Measurements from ENCODE around the gene PKHD1.
A peak's percentile ranks its signal among the peaks of the same experiment; 100 is the strongest.

Gene PKHD1

GRCh38 chr6:52104979-52105378, 17.6 kb upstream of the PKHD1 start:
- DNase-seq = no peak

GRCh38 chr6:52103623-52104022, 16.2 kb upstream of the PKHD1 start:
- no peak for DNase-seq

DNA sequence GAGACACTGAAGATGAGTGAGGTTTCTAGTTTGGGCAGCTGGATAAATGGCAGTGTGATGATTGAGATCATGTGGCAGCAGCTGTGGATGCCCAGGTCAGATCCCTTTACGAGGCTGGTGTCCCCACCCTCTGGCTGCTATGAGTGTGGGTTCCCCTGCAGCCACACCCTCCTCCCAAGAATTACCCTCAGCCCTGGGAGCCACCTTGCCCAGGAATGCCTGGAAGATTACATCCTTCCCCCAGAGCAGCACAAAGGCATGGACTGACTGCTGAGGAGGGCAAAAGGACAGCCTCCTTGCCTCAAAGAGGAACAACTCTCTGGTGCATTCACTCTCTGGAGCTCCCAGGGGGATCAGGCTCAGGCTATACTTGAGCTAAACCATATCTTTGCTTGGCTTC, 15.0 kb upstream of the PKHD1 start:
- no peak for DNase-seq

- no peak for DNase-seq
Observed at GRCh38 chr6:52098721-52099120, 11.3 kb upstream of the PKHD1 start.

DNA sequence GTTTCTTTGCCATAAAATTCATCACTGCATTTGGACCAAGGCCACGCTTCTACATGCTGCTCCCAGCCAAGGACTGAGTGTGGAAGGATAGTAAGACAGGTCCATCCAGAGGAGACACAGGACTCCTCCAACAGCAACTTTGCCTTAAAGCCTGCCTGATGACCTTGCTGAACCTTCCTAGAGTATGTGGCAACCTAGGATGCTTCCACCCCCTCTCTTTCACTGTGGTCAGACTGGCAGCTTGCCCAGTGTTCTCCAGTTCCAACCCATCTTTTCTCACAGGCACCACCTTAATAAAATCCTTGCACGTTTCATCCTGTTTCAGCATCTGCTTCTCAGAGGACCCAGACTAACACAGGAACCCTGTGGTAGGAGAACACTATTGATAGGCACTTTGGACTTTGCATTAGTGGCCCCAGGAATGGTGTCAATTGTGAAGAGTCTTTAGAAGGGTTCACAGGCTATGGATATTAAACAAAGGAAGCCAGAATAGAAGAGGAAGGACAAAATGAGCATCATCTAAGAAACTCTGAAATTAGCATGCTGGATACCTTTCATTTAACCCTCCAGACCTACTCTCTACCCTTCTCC, 2.4 kb upstream of the PKHD1 start:
- no peak for DNase-seq

- no peak for DNase-seq
Observed at GRCh38 chr6:52086741-52087140, 672 bp downstream of the PKHD1 start.

DNA sequence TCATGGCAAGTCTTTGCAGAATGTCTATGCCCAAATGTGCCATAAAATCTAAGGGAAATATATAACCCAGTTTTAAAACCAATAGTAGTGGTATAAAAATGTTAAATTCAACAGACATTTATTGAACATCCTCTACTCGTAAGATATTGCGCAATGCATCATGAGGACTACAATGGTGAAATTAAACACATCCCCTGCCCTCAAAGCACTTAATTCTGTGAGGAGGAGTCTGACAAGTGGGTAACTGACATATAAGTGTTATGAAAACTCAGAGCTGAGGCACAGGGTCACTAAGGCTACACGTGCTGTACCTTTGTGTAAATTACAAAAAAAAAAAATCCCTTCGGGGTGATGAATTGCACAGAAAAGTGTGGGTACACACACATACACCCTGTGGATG, 6.2 kb downstream of the PKHD1 start:
- DNase-seq = no peak

- no peak for DNase-seq
Observed at GRCh38 chr6:52077961-52078625, 9.3 kb downstream of the PKHD1 start.

GRCh38 chr6:52077180-52077884, 10.1 kb downstream of the PKHD1 start:
- DNase-seq = no peak

- DNase-seq = no peak
Observed at GRCh38 chr6:52076791-52077179, 10.6 kb downstream of the PKHD1 start.

DNA sequence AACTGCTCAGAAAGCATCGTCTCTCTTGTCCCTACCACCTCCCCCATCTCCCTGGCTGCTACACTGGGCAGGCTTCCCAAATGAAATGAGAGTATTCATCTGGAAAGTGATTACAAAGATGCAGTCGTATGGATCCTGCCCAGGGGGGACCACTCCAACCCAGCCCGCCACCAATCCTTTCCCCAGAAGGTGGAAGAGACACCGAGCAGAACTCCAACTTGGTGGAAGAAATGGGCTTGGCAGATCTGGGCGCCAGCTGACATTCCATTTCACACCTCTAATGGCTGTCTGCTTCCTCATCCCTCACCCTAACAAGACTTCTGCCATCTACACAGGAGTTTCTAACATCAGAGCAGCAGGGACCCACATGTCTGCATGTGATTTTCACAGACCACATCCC, 12.7 kb downstream of the PKHD1 start:
- no peak for DNase-seq

GRCh38 chr6:52074155-52074554, 13.3 kb downstream of the PKHD1 start:
- no peak for DNase-seq

- no peak for DNase-seq
Observed at GRCh38 chr6:52065621-52066020, 21.8 kb downstream of the PKHD1 start.

- no peak for DNase-seq
Observed at GRCh38 chr6:52063584-52064344, 23.6 kb downstream of the PKHD1 start.

GRCh38 chr6:52061481-52061880, 25.9 kb downstream of the PKHD1 start:
- no peak for DNase-seq

- DNase-seq = no peak
Observed at GRCh38 chr6:52059821-52060220, 27.6 kb downstream of the PKHD1 start.

DNA sequence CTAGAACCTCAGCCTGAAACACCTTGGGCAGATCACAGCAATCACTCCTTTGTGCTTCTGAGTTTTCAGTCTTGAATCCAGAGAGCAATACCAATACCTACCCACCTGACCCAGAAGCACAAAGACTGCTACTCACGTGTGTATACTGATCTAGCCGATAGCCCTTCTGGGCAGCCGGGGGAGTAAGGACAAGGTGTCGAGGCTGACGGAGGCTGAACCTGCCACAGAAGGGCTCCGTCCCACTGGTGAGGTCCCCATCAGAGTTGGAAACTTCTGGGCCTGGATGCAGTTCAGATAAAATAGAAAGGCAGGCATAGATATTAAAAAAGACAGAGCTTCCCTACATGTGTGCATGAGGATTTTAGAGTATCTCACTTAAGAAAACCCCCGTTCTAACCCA, 32.0 kb downstream of the PKHD1 start:
- no peak for DNase-seq

DNA sequence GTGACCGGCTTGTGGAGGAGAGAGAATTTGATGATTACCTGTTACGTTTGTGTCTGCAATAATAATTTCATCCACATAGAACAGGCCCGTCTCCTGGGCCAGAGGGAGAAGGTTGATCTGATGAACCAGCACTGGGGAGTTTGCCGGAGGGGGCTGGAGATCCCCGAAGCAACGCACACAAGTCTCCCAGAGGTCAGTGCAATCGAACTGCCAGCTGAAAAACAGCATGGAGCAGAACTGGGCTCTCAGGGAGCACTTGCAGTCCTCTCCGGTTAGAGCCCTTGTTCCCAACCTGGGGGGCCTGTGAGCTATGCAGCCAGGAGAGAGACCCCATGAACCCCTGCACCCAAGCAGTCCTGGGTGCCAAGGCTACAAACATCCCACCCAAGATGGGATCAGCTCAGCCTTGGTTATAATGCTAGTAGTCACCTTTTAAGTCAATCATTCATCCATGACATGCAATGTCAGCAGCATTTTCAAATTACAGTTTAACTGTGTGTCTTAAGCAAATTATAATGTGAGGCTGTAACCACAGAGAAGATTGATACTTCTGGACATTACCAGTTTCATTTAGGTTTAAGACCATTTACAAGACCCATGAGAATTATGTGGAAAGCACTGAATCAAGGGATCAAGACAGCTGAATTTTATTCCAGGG, 34.2 kb downstream of the PKHD1 start:
- DNase-seq = no peak

- DNase-seq = no peak
Observed at GRCh38 chr6:52050051-52050405, 37.4 kb downstream of the PKHD1 start.

DNA sequence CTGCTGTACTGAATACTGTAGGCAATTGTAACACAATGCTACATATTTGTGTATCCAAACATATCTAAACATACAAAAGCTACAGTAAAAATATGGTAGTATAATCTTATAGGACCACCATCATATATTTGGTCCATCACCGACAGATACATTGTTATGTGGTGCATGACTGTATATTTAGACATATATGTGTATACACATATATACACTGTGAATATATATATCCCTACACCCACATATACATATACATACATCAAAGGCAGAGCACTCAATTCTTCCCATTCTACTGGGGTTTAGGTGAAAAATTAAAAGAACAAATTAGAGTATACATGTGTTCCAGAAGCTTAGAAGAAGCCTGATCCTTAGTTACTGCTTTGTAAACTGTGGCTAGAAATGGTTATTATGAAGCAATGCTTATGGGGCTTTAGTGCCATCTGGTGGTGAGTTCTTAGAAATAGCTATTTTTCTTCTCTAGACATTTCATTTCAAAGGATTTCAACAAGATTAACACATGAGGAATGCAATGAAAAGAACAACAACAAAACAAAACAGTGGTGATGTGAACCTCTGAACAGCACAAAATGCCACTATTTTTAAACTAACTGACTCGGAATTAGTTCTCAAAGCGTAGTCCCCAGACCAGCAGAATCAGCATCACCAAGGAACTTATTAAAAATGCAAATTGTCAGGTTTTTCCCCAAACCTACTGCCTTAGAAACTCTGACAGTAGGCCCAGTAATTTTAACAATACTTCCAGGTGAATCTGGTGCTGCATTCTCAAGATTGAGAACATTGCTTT, 38.0 kb downstream of the PKHD1 start:
- DNase-seq = peak; percentile 18

DNA sequence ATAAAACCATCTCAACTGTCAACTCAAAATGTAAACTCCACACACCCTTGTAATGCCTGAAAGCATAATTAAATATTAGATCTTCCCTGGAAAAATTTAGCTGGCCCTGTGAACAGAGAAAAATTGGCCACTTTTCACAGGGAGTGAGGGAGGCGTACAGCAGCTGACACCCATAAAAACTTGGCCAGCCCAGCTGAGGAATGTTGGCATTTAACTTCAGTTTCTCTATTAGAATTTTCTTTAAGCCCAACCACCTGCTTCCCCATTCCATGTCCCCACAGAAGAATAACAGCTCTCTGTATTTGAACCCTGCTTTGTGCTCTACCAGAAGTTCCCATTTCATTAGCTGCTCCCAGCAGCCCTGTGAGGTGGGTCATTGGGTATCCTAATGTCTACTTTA, 41.0 kb downstream of the PKHD1 start:
- no peak for DNase-seq

DNA sequence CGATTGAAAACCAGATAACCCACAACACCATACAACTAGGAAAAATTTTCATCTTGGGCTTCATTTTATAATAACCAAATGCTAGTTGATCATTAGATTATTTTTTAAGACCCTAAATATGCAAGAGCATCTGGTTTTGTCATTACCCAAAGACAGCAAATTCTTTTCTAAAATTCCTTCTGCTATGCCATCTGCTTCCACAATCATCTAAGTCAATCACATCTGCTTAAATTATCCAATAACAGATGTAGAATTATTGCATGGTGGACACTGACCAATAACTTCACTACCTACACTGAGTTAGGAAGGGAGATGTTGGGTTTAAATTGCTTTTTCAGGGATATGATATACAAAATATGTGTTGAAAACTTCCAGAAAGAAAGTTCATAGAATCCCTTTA, 41.9 kb downstream of the PKHD1 start:
- DNase-seq = no peak
